Ecto neural progenitor cell (in vitro differentiated cells): ENCODE results near the gene CYP24A1.
"Not testable (repeated sequence)": the region's sequence is repeated elsewhere in the genome, so short reads cannot be mapped to it uniquely, and the experiment has no call there.

Source experiments
- DNase-seq: peaks from one replicate; pipeline ENCODE4 v3.0.0-alpha.2; 2018; ENCODE audit warnings: low spot score

Gene CYP24A1

GRCh38 chr20:54133434-54134427 is 40.1 kb downstream of the CYP24A1 start:
- DNase-seq: no peak

- no peak for DNase-seq
These were observed 41.0 kb downstream of the CYP24A1 start for GRCh38 chr20:54132612-54133433.

- no peak for DNase-seq
These were observed 41.8 kb downstream of the CYP24A1 start for GRCh38 chr20:54131675-54132611.

- not testable (repeated sequence) for DNase-seq
These were observed 42.7 kb downstream of the CYP24A1 start for GRCh38 chr20:54131125-54131524.

- DNase-seq: no peak
These were observed 44.4 kb downstream of the CYP24A1 start for GRCh38 chr20:54129350-54129749.

- no peak for DNase-seq
These were observed 45.8 kb downstream of the CYP24A1 start for GRCh38 chr20:54127855-54128574.

- no peak for DNase-seq
These were observed 46.8 kb downstream of the CYP24A1 start for GRCh38 chr20:54126806-54127655.

- DNase-seq: not testable (repeated sequence)
These were observed 47.5 kb downstream of the CYP24A1 start for GRCh38 chr20:54126328-54126727.

- DNase-seq: peak; percentile 51
These were observed 50.1 kb downstream of the CYP24A1 start for GRCh38 chr20:54123587-54124180.

GRCh38 chr20:54122681-54123586 is 50.9 kb downstream of the CYP24A1 start:
- no peak for DNase-seq

GRCh38 chr20:54122189-54122588 is 51.6 kb downstream of the CYP24A1 start:
- DNase-seq: no peak

- no peak for DNase-seq
These were observed 54.0 kb downstream of the CYP24A1 start for GRCh38 chr20:54119744-54120143.

GRCh38 chr20:54118220-54119001 is 55.4 kb downstream of the CYP24A1 start:
- DNase-seq: no peak

- no peak for DNase-seq
These were observed 57.1 kb downstream of the CYP24A1 start for GRCh38 chr20:54116550-54117235.

- no peak for DNase-seq
These were observed 58.5 kb downstream of the CYP24A1 start for GRCh38 chr20:54115172-54115854.

GRCh38 chr20:54114109-54114508 is 59.7 kb downstream of the CYP24A1 start:
- DNase-seq: no peak
